KMS-11 (cell line): ENCODE data around the gene LHX6.

Source experiments
- H2AFZ ChIP-seq: fragments of 200-600 bp; sonication (generic); 2 replicates; pipeline ENCODE4 v1.6.1; 2016; ENCODE audit warnings: antibody characterized with exemption, mixed run types, low read depth
- H3K27ac ChIP-seq: fragments of 200-600 bp; sonication (generic); 2 replicates; pipeline ENCODE4 v1.6.1; 2016; ENCODE audit warnings: mild to moderate bottlenecking, mixed run types
- H3K27me3 ChIP-seq: fragments of 200-600 bp; sonication (generic); 2 replicates; pipeline ENCODE4 v1.6.1; 2017; ENCODE audit warnings: mild to moderate bottlenecking, low read depth, mixed run types, moderate library complexity; ENCODE audit not compliant: insufficient read depth
- H3K36me3 ChIP-seq: fragments of 200-600 bp; sonication (generic); 2 replicates; pipeline ENCODE4 v1.6.1; 2017; ENCODE audit warnings: mild to moderate bottlenecking, mixed run types; ENCODE audit not compliant: insufficient read depth
- H3K4me1 ChIP-seq: fragments of 200-600 bp; sonication (generic); 2 replicates; pipeline ENCODE4 v1.6.1; 2016; ENCODE audit warnings: mild to moderate bottlenecking, low read depth, mixed run types; ENCODE audit not compliant: poor library complexity, severe bottlenecking
- H3K4me2 ChIP-seq: fragments of 200-600 bp; sonication (generic); 2 replicates; pipeline ENCODE4 v1.7.0; 2016; ENCODE audit warnings: mild to moderate bottlenecking, mixed run types
- H3K4me3 ChIP-seq: fragments of 200-600 bp; sonication (generic); IDR thresholded peaks from 2 replicates; pipeline ENCODE4 v1.6.1; 2017; ENCODE audit warnings: low read depth, low read length, mixed read lengths; ENCODE audit not compliant: insufficient read depth
- H3K79me2 ChIP-seq: fragments of 200-600 bp; sonication (generic); 2 replicates; pipeline ENCODE4 v1.6.1; 2016; ENCODE audit warnings: low read depth, mixed run types; ENCODE audit not compliant: insufficient read depth
- H3K9ac ChIP-seq: fragments of 200-600 bp; sonication (generic); 2 replicates; pipeline ENCODE4 v1.6.1; 2016; ENCODE audit warnings: mild to moderate bottlenecking, mixed run types
- H4K20me1 ChIP-seq: fragments of 200-600 bp; sonication (generic); 2 replicates; pipeline ENCODE4 v1.6.1; 2016; ENCODE audit warnings: mild to moderate bottlenecking, mixed run types; ENCODE audit not compliant: insufficient read depth
- TF ChIP-seq, protein P1 (sequence below): fragments of 200-600 bp; sonication (generic); conservative IDR thresholded peaks from 2 replicates; pipeline ENCODE4 v1.6.1; 2017; ENCODE audit warnings: low read depth, mild to moderate bottlenecking, antibody characterized with exemption, low read length, moderate library complexity, mixed read lengths

Gene LHX6

DNA sequence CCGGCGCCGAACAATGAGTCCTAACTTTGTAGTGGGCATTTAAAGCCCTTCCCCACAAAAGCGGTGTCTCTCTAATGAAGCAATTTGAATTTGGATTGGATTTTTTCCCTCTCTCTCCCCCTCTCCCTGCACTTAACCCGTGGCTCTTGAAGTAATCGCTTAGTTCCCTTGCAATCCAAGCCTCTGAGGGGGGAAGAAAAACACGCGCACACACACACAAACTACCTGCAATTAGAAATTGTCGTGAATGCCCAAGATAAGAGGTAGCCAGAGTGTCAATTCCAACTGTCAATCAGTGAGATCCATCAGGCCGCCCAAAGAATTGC, 1.2 kb downstream of the LHX6 start:
- no peaks in the 10 kb centered on the region for H3K27me3 ChIP-seq
- no peak overlapping the region for H3K9ac ChIP-seq
- H3K79me2 ChIP-seq, result no peaks in the 10 kb centered on the region
- H3K4me1 ChIP-seq, result no peaks in the 10 kb centered on the region
- H3K4me2 ChIP-seq, result no peak overlapping the region
- H3K4me3 ChIP-seq, result no peak overlapping the region
- TF ChIP-seq, protein P1, sequence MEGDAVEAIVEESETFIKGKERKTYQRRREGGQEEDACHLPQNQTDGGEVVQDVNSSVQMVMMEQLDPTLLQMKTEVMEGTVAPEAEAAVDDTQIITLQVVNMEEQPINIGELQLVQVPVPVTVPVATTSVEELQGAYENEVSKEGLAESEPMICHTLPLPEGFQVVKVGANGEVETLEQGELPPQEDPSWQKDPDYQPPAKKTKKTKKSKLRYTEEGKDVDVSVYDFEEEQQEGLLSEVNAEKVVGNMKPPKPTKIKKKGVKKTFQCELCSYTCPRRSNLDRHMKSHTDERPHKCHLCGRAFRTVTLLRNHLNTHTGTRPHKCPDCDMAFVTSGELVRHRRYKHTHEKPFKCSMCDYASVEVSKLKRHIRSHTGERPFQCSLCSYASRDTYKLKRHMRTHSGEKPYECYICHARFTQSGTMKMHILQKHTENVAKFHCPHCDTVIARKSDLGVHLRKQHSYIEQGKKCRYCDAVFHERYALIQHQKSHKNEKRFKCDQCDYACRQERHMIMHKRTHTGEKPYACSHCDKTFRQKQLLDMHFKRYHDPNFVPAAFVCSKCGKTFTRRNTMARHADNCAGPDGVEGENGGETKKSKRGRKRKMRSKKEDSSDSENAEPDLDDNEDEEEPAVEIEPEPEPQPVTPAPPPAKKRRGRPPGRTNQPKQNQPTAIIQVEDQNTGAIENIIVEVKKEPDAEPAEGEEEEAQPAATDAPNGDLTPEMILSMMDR, result no peak
- no peak overlapping the region for H2AFZ ChIP-seq
- no peaks in the 10 kb centered on the region for H3K36me3 ChIP-seq
- no peak overlapping the region for H3K27ac ChIP-seq
- H4K20me1 ChIP-seq, result no peaks in the 10 kb centered on the region

DNA sequence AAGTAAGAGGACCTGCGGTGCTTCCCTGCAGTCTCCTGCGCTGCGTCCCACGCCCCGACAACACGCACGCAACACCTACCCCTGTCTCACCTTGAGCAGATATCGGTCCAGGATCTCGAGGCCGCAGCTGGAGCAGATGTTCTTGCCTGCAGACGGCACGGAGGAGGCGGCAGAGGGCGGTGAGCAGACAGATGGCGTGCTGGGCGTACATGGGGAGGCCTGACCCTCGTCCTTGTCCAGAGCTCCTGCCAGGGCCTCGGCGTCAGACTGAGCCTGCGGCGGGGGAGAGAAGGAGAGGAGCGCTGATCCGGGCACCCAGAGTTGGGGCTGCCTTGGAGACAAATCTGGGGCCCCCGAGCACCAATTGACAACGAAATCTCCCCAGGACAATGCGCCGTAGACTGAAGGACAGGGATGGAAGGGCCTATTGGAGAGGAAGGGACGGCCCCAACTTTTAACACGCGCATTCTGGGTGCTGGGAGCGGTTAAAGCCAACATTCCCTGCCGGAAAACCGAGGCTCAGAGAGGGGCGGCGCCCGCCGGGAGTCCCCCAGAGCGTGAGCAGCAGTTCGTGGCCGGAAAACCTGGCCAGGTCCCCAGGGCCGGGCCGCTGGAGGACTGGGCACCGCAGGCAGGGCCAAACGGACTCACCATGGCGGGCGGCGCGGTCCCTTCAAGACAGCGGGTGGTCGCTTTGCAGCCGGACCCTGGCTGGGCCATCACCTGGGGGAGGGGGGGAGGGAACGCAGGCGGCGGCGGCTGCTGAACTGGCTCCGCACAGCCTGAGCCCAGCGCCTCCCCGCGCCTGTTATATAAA, 1.8 kb downstream of the LHX6 start:
- H3K9ac ChIP-seq, result no peak overlapping the region
- H3K27me3 ChIP-seq, result no peaks in the 10 kb centered on the region
- no peaks in the 10 kb centered on the region for H3K4me1 ChIP-seq
- no peaks in the 10 kb centered on the region for H4K20me1 ChIP-seq
- H3K4me3 ChIP-seq, result no peak overlapping the region
- TF ChIP-seq, protein P1, result no peak
- no peaks in the 10 kb centered on the region for H3K36me3 ChIP-seq
- H3K4me2 ChIP-seq, result no peak overlapping the region
- no peak overlapping the region for H3K27ac ChIP-seq
- H3K79me2 ChIP-seq, result no peaks in the 10 kb centered on the region
- no peak overlapping the region for H2AFZ ChIP-seq

DNA sequence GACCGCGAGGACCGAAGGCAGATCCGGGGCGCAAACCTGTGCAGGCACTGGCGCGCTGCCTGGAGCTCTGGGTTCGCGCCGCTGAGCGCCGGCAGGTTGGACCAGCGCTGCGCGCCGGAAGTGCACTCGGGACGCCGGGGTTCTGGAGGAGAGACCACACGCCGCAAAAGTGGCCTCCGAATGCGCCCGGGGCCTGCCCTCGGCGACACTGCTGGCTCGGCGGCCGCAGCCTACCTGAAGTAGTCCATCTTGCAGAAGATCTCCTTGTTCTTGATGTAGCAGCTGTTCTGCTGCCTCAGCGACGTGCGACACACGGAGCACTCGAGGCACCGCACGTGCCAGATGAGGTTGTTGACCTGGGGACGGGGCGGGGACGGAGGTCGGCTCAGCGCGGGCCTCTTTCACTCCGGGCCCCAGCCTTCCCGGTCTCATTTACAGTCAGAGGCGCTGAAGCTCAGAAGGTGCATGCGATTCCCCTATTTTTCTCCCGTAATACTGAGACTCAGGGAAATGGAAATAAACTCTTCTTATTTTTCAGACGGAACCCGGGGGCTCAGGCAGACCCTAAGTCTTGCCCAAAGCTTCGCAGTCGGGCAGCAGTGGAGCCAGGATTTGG, 2.5 kb downstream of the LHX6 start:
- Histone ChIP-seq H4K20me1 (no peaks in the 10 kb centered on the region), H3K4me3 (no peak overlapping the region), H3K4me2 (no peak overlapping the region), H3K79me2 (no peaks in the 10 kb centered on the region), H3K9ac (no peak overlapping the region), H3K4me1 (no peaks in the 10 kb centered on the region), H2AFZ (no peak overlapping the region), H3K27me3 (no peaks in the 10 kb centered on the region), H3K36me3 (no peaks in the 10 kb centered on the region), H3K27ac (no peak overlapping the region)
- TF ChIP-seq, protein P1, result no peak

DNA sequence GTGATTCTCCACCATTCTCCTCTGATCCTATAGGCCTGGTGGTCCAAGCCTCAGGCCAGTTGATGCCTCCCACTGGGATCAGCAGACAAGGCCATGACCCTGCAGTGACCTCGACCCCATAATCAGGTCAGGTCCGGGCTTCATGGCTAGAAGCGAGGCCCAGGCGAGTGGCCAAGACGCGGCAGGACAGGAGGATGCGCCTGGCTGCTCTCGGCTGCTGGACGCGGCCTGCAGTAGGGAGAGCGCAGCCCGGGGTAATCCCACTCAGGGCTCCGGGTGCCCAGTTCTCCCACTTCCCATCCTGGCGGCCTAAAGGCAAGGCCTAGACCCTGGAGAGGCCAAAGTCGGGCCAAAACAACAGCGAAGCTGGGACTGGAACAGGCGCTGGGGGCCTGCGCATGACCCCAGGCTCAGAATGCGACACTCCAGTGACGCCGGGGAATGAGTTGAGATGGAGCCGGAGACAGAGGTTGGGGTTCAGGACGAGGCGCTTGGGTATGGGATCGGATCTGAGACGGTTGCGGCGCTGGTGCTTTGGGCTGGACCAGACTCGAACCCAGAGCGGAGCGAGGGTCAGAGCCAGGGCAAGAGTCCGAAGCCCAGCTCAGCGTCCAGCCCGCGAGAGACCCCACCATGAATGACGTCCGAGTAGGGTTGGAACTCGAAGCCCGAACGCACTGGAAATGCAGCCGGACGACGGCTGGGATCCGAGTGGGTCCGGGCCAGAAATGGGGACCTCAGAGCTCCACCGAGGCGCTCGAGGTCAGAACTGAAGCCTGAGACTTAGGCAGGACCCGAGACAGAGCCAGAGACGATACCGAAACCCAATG, 3.2 kb downstream of the LHX6 start:
- H3K79me2 ChIP-seq, result no peaks in the 10 kb centered on the region
- no peak overlapping the region for H3K9ac ChIP-seq
- TF ChIP-seq, protein P1, result no peak
- no peaks in the 10 kb centered on the region for H3K27me3 ChIP-seq
- no peaks in the 10 kb centered on the region for H3K4me1 ChIP-seq
- H4K20me1 ChIP-seq, result no peaks in the 10 kb centered on the region
- no peak overlapping the region for H3K27ac ChIP-seq
- H3K4me3 ChIP-seq, result no peak overlapping the region
- no peak overlapping the region for H2AFZ ChIP-seq
- H3K36me3 ChIP-seq, result no peaks in the 10 kb centered on the region
- no peak overlapping the region for H3K4me2 ChIP-seq
